Measurements from ENCODE around the gene SPEN. TPM values are rescaled to one million over a fixed set of nuclear protein-coding genes. Genes with fewer than 3 reads are reported as not detected.

SPEN gene
- total RNA-seq, 1 donor from 2014 or later: 35.0 TPM

DNA sequence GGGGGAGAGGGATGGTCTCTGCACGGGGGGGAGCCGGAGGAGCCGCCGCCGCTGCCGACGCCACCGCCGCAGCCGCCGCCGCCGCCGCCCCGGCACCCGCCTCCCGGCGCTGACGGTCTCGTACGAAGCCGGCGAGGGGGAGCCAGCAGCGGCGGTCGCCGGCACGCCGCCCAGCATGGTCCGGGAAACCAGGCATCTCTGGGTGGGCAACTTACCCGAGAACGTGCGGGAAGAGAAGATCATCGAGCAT is 311 bp downstream of the SPEN start:
- Mint-ChIP-seq H3K27me3 (ENCODE audit: low read depth, unreplicated experiment) (no peaks in the 10 kb centered on the region), H3K4me3 (ENCODE audit: unreplicated experiment) (peak overlapping the region; percentile 92)
- H3K4me3 ChIP-seq (ENCODE audit: insufficient read depth, low read depth, low read length): peak overlapping the region; percentile 82

DNA sequence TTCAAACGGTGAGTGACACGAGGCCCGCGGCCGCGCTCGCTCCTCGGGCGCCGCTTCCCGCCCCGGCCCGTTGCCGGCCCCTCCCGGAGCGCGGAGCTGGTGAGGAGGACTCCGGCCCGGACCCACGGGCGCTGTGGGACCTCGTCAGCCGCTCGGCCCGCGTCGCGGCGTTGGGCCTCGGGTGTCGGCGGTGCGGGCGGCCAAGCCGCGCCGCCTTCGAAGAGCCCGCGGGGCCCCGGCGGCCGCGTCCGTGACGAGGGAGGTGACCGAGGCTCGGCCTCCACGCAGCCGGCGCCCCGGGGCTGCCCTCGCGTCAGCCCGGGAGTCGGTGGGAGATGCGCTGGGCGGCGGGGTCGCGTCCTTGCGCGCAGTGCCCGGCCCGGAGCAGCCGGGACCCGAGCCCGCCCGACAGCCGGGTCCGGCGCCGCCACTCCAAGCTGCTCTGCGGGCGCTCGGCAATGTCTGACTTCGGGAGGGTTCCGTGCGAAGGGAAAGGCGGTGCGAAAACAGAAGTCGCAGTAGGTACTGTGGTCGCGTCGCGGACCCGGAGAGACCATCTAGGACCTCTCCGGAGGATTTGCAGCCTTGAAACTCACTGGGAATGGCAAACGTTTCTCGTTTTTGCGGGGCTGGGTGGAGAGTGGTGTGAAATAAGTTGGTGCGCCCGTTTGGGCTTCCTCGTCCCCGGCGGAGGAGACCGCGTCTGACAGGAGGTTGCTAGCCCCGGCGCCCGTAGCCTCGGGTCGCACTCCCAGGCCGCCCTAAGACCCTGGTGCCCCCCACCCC is 829 bp downstream of the SPEN start:
- DNase-seq (ENCODE audit: low read depth): peak; percentile 20
- H3K9me3 ChIP-seq (ENCODE audit: insufficient read depth, low read depth, low read length): no peaks in the 10 kb centered on the region
- H3K4me1 Mint-ChIP-seq (ENCODE audit: low read depth, unreplicated experiment): peaks cover 19% of the 10 kb centered on the region

More for the DNA sequence above, 311 bp downstream of the SPEN start:
- TF ChIP-seq, protein P1, sequence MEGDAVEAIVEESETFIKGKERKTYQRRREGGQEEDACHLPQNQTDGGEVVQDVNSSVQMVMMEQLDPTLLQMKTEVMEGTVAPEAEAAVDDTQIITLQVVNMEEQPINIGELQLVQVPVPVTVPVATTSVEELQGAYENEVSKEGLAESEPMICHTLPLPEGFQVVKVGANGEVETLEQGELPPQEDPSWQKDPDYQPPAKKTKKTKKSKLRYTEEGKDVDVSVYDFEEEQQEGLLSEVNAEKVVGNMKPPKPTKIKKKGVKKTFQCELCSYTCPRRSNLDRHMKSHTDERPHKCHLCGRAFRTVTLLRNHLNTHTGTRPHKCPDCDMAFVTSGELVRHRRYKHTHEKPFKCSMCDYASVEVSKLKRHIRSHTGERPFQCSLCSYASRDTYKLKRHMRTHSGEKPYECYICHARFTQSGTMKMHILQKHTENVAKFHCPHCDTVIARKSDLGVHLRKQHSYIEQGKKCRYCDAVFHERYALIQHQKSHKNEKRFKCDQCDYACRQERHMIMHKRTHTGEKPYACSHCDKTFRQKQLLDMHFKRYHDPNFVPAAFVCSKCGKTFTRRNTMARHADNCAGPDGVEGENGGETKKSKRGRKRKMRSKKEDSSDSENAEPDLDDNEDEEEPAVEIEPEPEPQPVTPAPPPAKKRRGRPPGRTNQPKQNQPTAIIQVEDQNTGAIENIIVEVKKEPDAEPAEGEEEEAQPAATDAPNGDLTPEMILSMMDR (IDR thresholded peaks at IDR 0.05; ENCODE audit: insufficient read depth, low read depth, low read length): no peak
- no peak for TF ChIP-seq EZH2 (IDR thresholded peaks at IDR 0.05; ENCODE audit: insufficient read depth, low read length)
- no peak for FAIRE-seq
- H3K4me1 Mint-ChIP-seq (ENCODE audit: low read depth, unreplicated experiment): peaks cover 19% of the 10 kb centered on the region
- H3K36me3 Mint-ChIP-seq (ENCODE audit: low read depth, unreplicated experiment): no peaks in the 10 kb centered on the region
- H3K27ac ChIP-seq (ENCODE audit: low read depth, low read length): peak overlapping the region; percentile 87
- H2AFZ ChIP-seq (ENCODE audit: low read depth, low read length): peak overlapping the region; percentile 3
- peaks cover 30% of the 10 kb centered on the region for H4K20me1 ChIP-seq (ENCODE audit: insufficient read depth, low read length)
- peak overlapping the region; percentile 97 for H3K4me2 ChIP-seq (ENCODE audit: low read length)
- H3K36me3 ChIP-seq (ENCODE audit: insufficient read depth, low read length): no peaks in the 10 kb centered on the region
- peaks cover 62% of the 10 kb centered on the region for H3K79me2 ChIP-seq (ENCODE audit: insufficient read depth, low read length)
- no peak for DNase-seq (ENCODE audit: low read depth)
- H3K27me3 ChIP-seq (ENCODE audit: insufficient read depth, low read length): no peaks in the 10 kb centered on the region
- H3K9ac ChIP-seq (ENCODE audit: low read length): peak overlapping the region; percentile 91
- no peaks in the 10 kb centered on the region for H3K9me3 ChIP-seq (ENCODE audit: insufficient read depth, low read depth, low read length)
- H3K27ac Mint-ChIP-seq (ENCODE audit: unreplicated experiment): no peak overlapping the region
- H3K4me1 ChIP-seq (ENCODE audit: insufficient read depth, low read length): peaks cover 24% of the 10 kb centered on the region
- no peaks in the 10 kb centered on the region for H3K9me3 Mint-ChIP-seq (ENCODE audit: unreplicated experiment)

More for the DNA sequence above, 829 bp downstream of the SPEN start:
- H3K27me3 Mint-ChIP-seq (ENCODE audit: low read depth, unreplicated experiment): no peaks in the 10 kb centered on the region
- Histone ChIP-seq H2AFZ (ENCODE audit: low read depth, low read length) (peak overlapping the region; percentile 3), H3K27ac (ENCODE audit: low read depth, low read length) (peak overlapping the region; percentile 87), H3K4me2 (ENCODE audit: low read length) (peak overlapping the region; percentile 97), H3K36me3 (ENCODE audit: insufficient read depth, low read length) (no peaks in the 10 kb centered on the region), H3K4me3 (ENCODE audit: insufficient read depth, low read depth, low read length) (peak overlapping the region; percentile 82), H4K20me1 (ENCODE audit: insufficient read depth, low read length) (peaks cover 32% of the 10 kb centered on the region), H3K79me2 (ENCODE audit: insufficient read depth, low read length) (peaks cover 67% of the 10 kb centered on the region), H3K4me1 (ENCODE audit: insufficient read depth, low read length) (peaks cover 24% of the 10 kb centered on the region), H3K9ac (ENCODE audit: low read length) (peak overlapping the region; percentile 91), H3K27me3 (ENCODE audit: insufficient read depth, low read length) (no peaks in the 10 kb centered on the region)
- H3K9me3 Mint-ChIP-seq (ENCODE audit: unreplicated experiment): no peaks in the 10 kb centered on the region
- H3K4me3 Mint-ChIP-seq (ENCODE audit: unreplicated experiment): peak overlapping the region; percentile 90
- no peaks in the 10 kb centered on the region for H3K36me3 Mint-ChIP-seq (ENCODE audit: low read depth, unreplicated experiment)
- peak overlapping the region; percentile 96 for H3K27ac Mint-ChIP-seq (ENCODE audit: unreplicated experiment)
- FAIRE-seq: no peak
- TF ChIP-seq, protein P1 (IDR thresholded peaks at IDR 0.05; ENCODE audit: insufficient read depth, low read depth, low read length): no peak
- TF ChIP-seq EZH2 (IDR thresholded peaks at IDR 0.05; ENCODE audit: insufficient read depth, low read length): no peak

Measured in astrocyte (in vitro differentiated cells and primary cell).